Colonic mucosa (tissue), 4 donors: ENCODE measurements around the gene PLEKHM3. TPM values are rescaled to one million over a fixed set of nuclear protein-coding genes. Genes with fewer than 3 reads are reported as not detected.

Source experiments
- DNase-seq: peaks from one replicate; pipeline ENCODE4 v3.0.0-alpha.2; 2020
- H3K27ac ChIP-seq: fragments of 200-600 bp; one replicate; pipeline ENCODE4 v1.8.0; 2021
- H3K27me3 ChIP-seq: fragments of 200-600 bp; one replicate; pipeline ENCODE4 v1.8.0; 2021
- H3K36me3 ChIP-seq: fragments of 200-600 bp; one replicate; pipeline ENCODE4 v1.8.0; 2021
- H3K4me1 ChIP-seq: fragments of 200-600 bp; one replicate; pipeline ENCODE4 v1.8.0; 2021; ENCODE audit warnings: mild to moderate bottlenecking
- H3K4me3 ChIP-seq: fragments of 200-600 bp; one replicate; pipeline ENCODE4 v1.8.0; 2021
- H3K9ac ChIP-seq, 2 donors: one replicate each; pipeline ENCODE4 v1.7.0; 2013; ENCODE audit warnings: control low read depth in 2 of 2, low read depth in 2 of 2, low read length in 2 of 2
- H3K9me3 ChIP-seq: fragments of 200-600 bp; one replicate; pipeline ENCODE4 v1.8.0; 2021
- CTCF ChIP-seq: fragments of 200-600 bp; IDR thresholded peaks from one replicate; pipeline ENCODE4 v1.8.0; 2022; ENCODE audit warnings: antibody characterized with exemption, mild to moderate bottlenecking
- intact Hi-C: fragments of 100-400 bp; cut with DNase I; formaldehyde crosslinking; loops from one replicate; pipeline ENCODE4 v1.14.1; 2022
- total RNA-seq, 2 donors: library from RNA; stranded (reverse); fragmentation: NEBNext Ultra II Directional in 1 of 2; extraction: Animal tissue kit (Norgen Biotek cat#: 25700) in 1 of 2; gene quantifications; one replicate each; pipeline ENCODE4 v1.2.1, GENCODE V29; 2021
- donor health status: healthy.
- donor health status: DM: no; HTN: no; CAD: no.
- donor health status: DM: no; HTN: no; CAD: no.

The PLEKHM3 gene
- total RNA-seq, 2 donors from 2014 or later: 5.7 to 8.3 TPM

GRCh38 chr2:207944979-207945600, 80.2 kb downstream of the PLEKHM3 start:
- Histone ChIP-seq H3K4me3 (no peak overlapping the region), H3K9me3 (no peaks in the 10 kb centered on the region), H3K36me3 (no peaks in the 10 kb centered on the region), H3K27me3 (no peaks in the 10 kb centered on the region), H3K4me1 (peaks cover under 1% of the 10 kb centered on the region), H3K27ac (no peak overlapping the region), H3K9ac (no peak overlapping the region)
- intact Hi-C loops: no loop called here
- DNase-seq: no peak
- no peak for TF ChIP-seq CTCF

GRCh38 chr2:207944334-207944733, 81.0 kb downstream of the PLEKHM3 start:
- TF ChIP-seq CTCF: no peak
- intact Hi-C loops: no loop called here

GRCh38 chr2:207939342-207940108, 85.8 kb downstream of the PLEKHM3 start:
- Histone ChIP-seq H3K9me3 (no peaks in the 10 kb centered on the region), H3K4me3 (no peak overlapping the region), H3K9ac (peak overlapping the region in 1 of 2 donors; percentile 52), H3K27me3 (no peaks in the 10 kb centered on the region), H3K27ac (peak overlapping the region; percentile 82), H3K4me1 (peaks cover 10% of the 10 kb centered on the region), H3K36me3 (no peaks in the 10 kb centered on the region)
- peak; percentile 75 for DNase-seq
- intact Hi-C loops: no loop called here
- no peak for TF ChIP-seq CTCF

More at GRCh38 chr2:207944334-207944733, 81.0 kb downstream of the PLEKHM3 start:
- no peak for DNase-seq
- Histone ChIP-seq H3K4me3 (no peak overlapping the region), H3K27ac (no peak overlapping the region), H3K36me3 (no peaks in the 10 kb centered on the region), H3K9me3 (no peaks in the 10 kb centered on the region), H3K9ac (no peak overlapping the region), H3K27me3 (no peaks in the 10 kb centered on the region), H3K4me1 (peaks cover 5% of the 10 kb centered on the region)

- Histone ChIP-seq H3K4me1 (peaks cover 10% of the 10 kb centered on the region), H3K9ac (peak overlapping the region in 1 of 2 donors; percentile 52), H3K9me3 (no peaks in the 10 kb centered on the region), H3K4me3 (no peak overlapping the region), H3K36me3 (no peaks in the 10 kb centered on the region), H3K27me3 (no peaks in the 10 kb centered on the region), H3K27ac (peak overlapping the region; percentile 82)
- DNase-seq: no peak
- intact Hi-C loops: no loop called here
- no peak for TF ChIP-seq CTCF
Observed at GRCh38 chr2:207938886-207939285, 86.4 kb downstream of the PLEKHM3 start.

GRCh38 chr2:207938415-207938814, 86.9 kb downstream of the PLEKHM3 start:
- H3K36me3 ChIP-seq: no peaks in the 10 kb centered on the region
- no peaks in the 10 kb centered on the region for H3K9me3 ChIP-seq
- no peak overlapping the region for H3K4me3 ChIP-seq
- intact Hi-C loops: no loop called here
- no peaks in the 10 kb centered on the region for H3K27me3 ChIP-seq
- H3K4me1 ChIP-seq: peaks cover 10% of the 10 kb centered on the region
- TF ChIP-seq CTCF: no peak
- no peak overlapping the region for H3K27ac ChIP-seq
- DNase-seq: no peak
- no peak overlapping the region for H3K9ac ChIP-seq
